OCI-LY7 (cell line): Measurements from ENCODE around the gene ATP9B.

Source experiments
- EZH2phosphoT487 ChIP-seq: fragments of 200-600 bp; sonication (generic); IDR thresholded peaks from 2 replicates; pipeline ENCODE4 v1.6.1; 2018; ENCODE audit warnings: low read depth, borderline replicate concordance, mild to moderate bottlenecking, mixed run types, antibody characterized with exemption, low read length, moderate library complexity, mixed read lengths
- TF ChIP-seq, protein P1 (sequence below): fragments of 200-600 bp; sonication (generic); conservative IDR thresholded peaks from 2 replicates; pipeline ENCODE4 v1.5.1; 2014; ENCODE audit warnings: mild to moderate bottlenecking, antibody characterized with exemption, low read length, moderate library complexity, mixed read lengths

DNA sequence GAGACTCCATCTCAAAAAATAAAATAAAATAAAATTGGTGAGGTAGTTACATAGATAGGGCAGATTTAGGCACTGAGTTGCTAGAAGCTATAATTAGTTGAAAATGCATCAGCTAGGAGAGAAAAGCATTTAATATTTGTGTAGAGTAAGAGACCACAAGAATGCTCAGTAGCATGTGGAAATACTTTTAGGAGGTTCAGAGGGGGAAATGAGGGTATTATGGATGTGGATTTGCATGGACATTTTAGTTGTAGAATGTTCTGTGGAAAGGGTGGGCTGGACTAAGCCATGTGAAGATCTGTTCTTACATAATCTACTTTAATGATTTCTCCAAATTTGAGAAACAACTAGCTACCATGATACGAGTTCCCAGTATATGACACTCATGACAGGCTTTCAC is 95.5 kb downstream of the ATP9B start:
- TF ChIP-seq, protein P1, sequence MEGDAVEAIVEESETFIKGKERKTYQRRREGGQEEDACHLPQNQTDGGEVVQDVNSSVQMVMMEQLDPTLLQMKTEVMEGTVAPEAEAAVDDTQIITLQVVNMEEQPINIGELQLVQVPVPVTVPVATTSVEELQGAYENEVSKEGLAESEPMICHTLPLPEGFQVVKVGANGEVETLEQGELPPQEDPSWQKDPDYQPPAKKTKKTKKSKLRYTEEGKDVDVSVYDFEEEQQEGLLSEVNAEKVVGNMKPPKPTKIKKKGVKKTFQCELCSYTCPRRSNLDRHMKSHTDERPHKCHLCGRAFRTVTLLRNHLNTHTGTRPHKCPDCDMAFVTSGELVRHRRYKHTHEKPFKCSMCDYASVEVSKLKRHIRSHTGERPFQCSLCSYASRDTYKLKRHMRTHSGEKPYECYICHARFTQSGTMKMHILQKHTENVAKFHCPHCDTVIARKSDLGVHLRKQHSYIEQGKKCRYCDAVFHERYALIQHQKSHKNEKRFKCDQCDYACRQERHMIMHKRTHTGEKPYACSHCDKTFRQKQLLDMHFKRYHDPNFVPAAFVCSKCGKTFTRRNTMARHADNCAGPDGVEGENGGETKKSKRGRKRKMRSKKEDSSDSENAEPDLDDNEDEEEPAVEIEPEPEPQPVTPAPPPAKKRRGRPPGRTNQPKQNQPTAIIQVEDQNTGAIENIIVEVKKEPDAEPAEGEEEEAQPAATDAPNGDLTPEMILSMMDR = no peak
- TF ChIP-seq EZH2phosphoT487 = no peak
